OCI-LY1 (cell line): ENCODE results near the gene TTC13.

ENCODE experiments used
- H2AFZ ChIP-seq: fragments of 200-600 bp; sonication (generic), shearing (Covaris generic); 2 replicates; pipeline ENCODE4 v1.6.0; 2014; ENCODE audit warnings: antibody characterized with exemption, mild to moderate bottlenecking, low read length
- H3F3A ChIP-seq: fragments of 200-600 bp; sonication (generic), shearing (Covaris generic); 2 replicates; pipeline ENCODE4 v1.6.0; 2014; ENCODE audit warnings: mild to moderate bottlenecking, antibody characterized with exemption, low read length, moderate library complexity; ENCODE audit not compliant: insufficient read depth
- H3K27ac ChIP-seq: fragments of 200-600 bp; sonication (generic); 2 replicates; pipeline ENCODE4 v1.5.1; 2014; ENCODE audit warnings: low read length, mixed run types, mild to moderate bottlenecking, low read depth; ENCODE audit not compliant: poor library complexity, severe bottlenecking
- H3K27me3 ChIP-seq: fragments of 200-600 bp; sonication (generic); 2 replicates; pipeline ENCODE4 v1.6.0; 2014; ENCODE audit warnings: antibody characterized with exemption, mild to moderate bottlenecking, low read length, moderate library complexity; ENCODE audit not compliant: insufficient read depth
- H3K36me3 ChIP-seq: fragments of 200-600 bp; sonication (generic); 2 replicates; pipeline ENCODE4 v1.6.1; 2014; ENCODE audit warnings: mild to moderate bottlenecking, antibody characterized with exemption, low read length, moderate library complexity, mixed read lengths; ENCODE audit not compliant: insufficient read depth
- H3K4me1 ChIP-seq: fragments of 200-600 bp; sonication (generic); 2 replicates; pipeline ENCODE4 v1.5.1; 2014; ENCODE audit warnings: mild to moderate bottlenecking, low read length, moderate library complexity; ENCODE audit not compliant: insufficient read depth, severe bottlenecking
- H3K4me2 ChIP-seq: fragments of 200-600 bp; sonication (generic), shearing (Covaris generic); 2 replicates; pipeline ENCODE4 v1.6.1; 2014; ENCODE audit warnings: low read length
- H3K4me3 ChIP-seq: fragments of 200-600 bp; sonication (generic); 2 replicates; pipeline ENCODE4 v1.5.1; 2014; ENCODE audit warnings: low read length, low read depth, mild to moderate bottlenecking, mixed read lengths; ENCODE audit not compliant: poor library complexity, severe bottlenecking
- H3K79me2 ChIP-seq: fragments of 200-600 bp; shearing (Covaris generic); 2 replicates; pipeline ENCODE4 v1.6.1; 2016; ENCODE audit warnings: mixed run types, low read length, mixed read lengths; ENCODE audit not compliant: insufficient read depth
- H3K9ac ChIP-seq: fragments of 200-600 bp; sonication (generic), shearing (Covaris generic); 2 replicates; pipeline ENCODE4 v1.6.1; 2014; ENCODE audit warnings: mild to moderate bottlenecking, low read length, mixed read lengths
- H3K9me2 ChIP-seq: fragments of 200-600 bp; sonication (generic), shearing (Covaris generic); 2 replicates; pipeline ENCODE4 v1.6.1; 2014; ENCODE audit warnings: low read depth, mild to moderate bottlenecking, low read length, mixed read lengths
- H3K9me3 ChIP-seq: fragments of 200-600 bp; shearing (Covaris generic); 2 replicates; pipeline ENCODE4 v1.6.1; 2014; ENCODE audit warnings: low read length, mixed read lengths
- H4K20me1 ChIP-seq: fragments of 200-600 bp; sonication (generic), shearing (Covaris generic); 2 replicates; pipeline ENCODE4 v1.6.0; 2016; ENCODE audit warnings: mild to moderate bottlenecking, low read length; ENCODE audit not compliant: insufficient read depth
- CTCF ChIP-seq: fragments of 200-600 bp; sonication (generic), shearing (Covaris generic); IDR thresholded peaks from 2 replicates; pipeline ENCODE4 v1.5.1; 2017; ENCODE audit warnings: mild to moderate bottlenecking, antibody characterized with exemption, low read length, moderate library complexity, mixed read lengths
- EZH2 ChIP-seq: fragments of 200-600 bp; sonication (generic), shearing (Covaris generic); IDR thresholded peaks from 2 replicates; pipeline ENCODE4 v1.8.0; 2017; ENCODE audit warnings: borderline replicate concordance, mixed run types, mild to moderate bottlenecking, antibody characterized with exemption, low read length, moderate library complexity, mixed read lengths

Gene TTC13

GRCh38 chr1:230898748-230899147 lies 79.9 kb downstream of the TTC13 start:
- Histone ChIP-seq H3K9me2 (no peaks in the 10 kb centered on the region), H3K9ac (no peak overlapping the region), H3K9me3 (no peaks in the 10 kb centered on the region), H3K4me3 (no peak overlapping the region), H3K4me1 (no peaks in the 10 kb centered on the region), H3K36me3 (no peaks in the 10 kb centered on the region), H2AFZ (no peak overlapping the region), H3K79me2 (no peaks in the 10 kb centered on the region), H3F3A (no peaks in the 10 kb centered on the region), H3K27ac (no peak overlapping the region), H3K4me2 (no peak overlapping the region), H4K20me1 (no peaks in the 10 kb centered on the region), H3K27me3 (no peaks in the 10 kb centered on the region)
- no peak for TF ChIP-seq CTCF
- no peak for TF ChIP-seq EZH2

DNA sequence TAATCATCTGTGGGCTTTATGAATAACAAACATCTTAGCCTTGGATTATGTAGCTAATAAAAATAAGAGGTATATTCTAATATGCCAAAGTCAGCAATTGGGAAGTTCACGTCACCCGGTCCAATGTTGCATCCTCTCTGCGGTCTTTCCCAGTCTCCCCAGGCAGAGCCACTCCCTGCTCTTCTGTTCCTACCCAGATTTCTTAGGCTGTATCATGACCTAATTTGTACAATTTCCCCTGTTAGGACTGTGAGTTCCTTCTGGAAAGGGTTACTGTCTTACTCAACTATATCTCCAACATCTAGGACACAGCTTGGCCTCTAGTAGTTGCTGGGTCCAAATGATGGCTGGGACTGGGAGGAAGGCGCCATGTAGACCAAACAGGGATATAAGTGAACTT lies 80.5 kb downstream of the TTC13 start:
- Histone ChIP-seq H3K4me3 (no peak overlapping the region), H3K9me2 (no peaks in the 10 kb centered on the region), H3K36me3 (no peaks in the 10 kb centered on the region), H3F3A (no peaks in the 10 kb centered on the region), H3K27me3 (no peaks in the 10 kb centered on the region), H3K9ac (no peak overlapping the region), H3K27ac (no peak overlapping the region), H2AFZ (no peak overlapping the region), H3K4me1 (no peaks in the 10 kb centered on the region), H4K20me1 (no peaks in the 10 kb centered on the region), H3K79me2 (no peaks in the 10 kb centered on the region), H3K9me3 (no peaks in the 10 kb centered on the region), H3K4me2 (no peak overlapping the region)
- no peak for TF ChIP-seq CTCF
- no peak for TF ChIP-seq EZH2

DNA sequence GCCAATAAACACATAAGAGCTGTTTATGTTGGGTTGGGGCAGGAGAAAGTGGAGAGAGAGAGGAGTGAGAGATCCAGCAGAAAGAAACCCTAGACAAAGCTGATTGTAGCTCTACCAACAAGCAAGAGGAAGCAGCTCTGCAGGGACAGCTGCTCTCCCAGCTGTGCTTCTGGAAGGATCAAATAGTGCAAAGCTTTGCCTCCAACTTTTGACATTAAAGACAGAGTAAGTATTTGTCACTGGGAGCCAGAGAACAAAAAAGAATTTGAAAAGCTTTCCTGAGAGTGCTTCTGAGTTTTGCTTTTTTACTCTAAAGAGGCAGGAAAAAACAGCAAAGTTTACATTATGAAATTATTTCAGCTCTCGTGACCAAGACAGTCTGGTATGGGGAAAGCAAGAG lies 81.9 kb downstream of the TTC13 start:
- Histone ChIP-seq H3K27me3 (no peaks in the 10 kb centered on the region), H3K9me3 (no peaks in the 10 kb centered on the region), H3K9me2 (no peaks in the 10 kb centered on the region), H3F3A (no peaks in the 10 kb centered on the region), H3K79me2 (no peaks in the 10 kb centered on the region), H3K9ac (no peak overlapping the region), H3K4me2 (no peak overlapping the region), H4K20me1 (no peaks in the 10 kb centered on the region), H3K36me3 (no peaks in the 10 kb centered on the region), H3K4me3 (no peak overlapping the region), H3K4me1 (no peaks in the 10 kb centered on the region), H3K27ac (no peak overlapping the region), H2AFZ (no peak overlapping the region)
- TF ChIP-seq EZH2 = no peak
- no peak for TF ChIP-seq CTCF
